Testis (tissue), 2 donors: ENCODE measurements around the gene ITPR2.

ENCODE experiments used
- CTCF ChIP-seq, 3 experiments: fragments of 450-650 bp in 2 of 3; fragments of 200-600 bp in 1 of 3; sonication (generic) in 1 of 3; IDR thresholded peaks; one replicate each; pipeline ENCODE4 v1.5.1; 2016 to 2019; ENCODE audit warnings: antibody characterized with exemption in 3 of 3, mild to moderate bottlenecking in 2 of 3, moderate library complexity in 1 of 3
- POLR2A ChIP-seq: fragments of 450-650 bp; IDR thresholded peaks from one replicate; pipeline ENCODE4 v1.6.1; 2017; ENCODE audit warnings: antibody characterized with exemption, mild to moderate bottlenecking, moderate library complexity

GRCh38 chr12:26697217-26697616 lies 135.8 kb downstream of the ITPR2 start:
- TF ChIP-seq CTCF (IDR thresholded peaks at IDR 0.05) (no peak), POLR2A (no peak)
